Vagina (tissue), 2 donors: Measurements from ENCODE around the gene RCAN1.

Experiments
- CTCF ChIP-seq, 3 experiments: fragments of 450-650 bp in 2 of 3; fragments of 200-600 bp in 1 of 3; sonication (generic) in 1 of 3; IDR thresholded peaks; one replicate each; pipeline ENCODE4 v1.5.1; 2017 to 2019; ENCODE audit warnings: antibody characterized with exemption in 3 of 3, mild to moderate bottlenecking in 2 of 3, moderate library complexity in 2 of 3
- POLR2A ChIP-seq, 2 donors: fragments of 450-650 bp; IDR thresholded peaks; one replicate each; pipeline ENCODE4 v1.6.1; 2017; ENCODE audit warnings: antibody characterized with exemption in 2 of 2, mild to moderate bottlenecking in 2 of 2, moderate library complexity in 2 of 2

- TF ChIP-seq POLR2A (IDR thresholded peaks at IDR 0.05) (no peak), CTCF (IDR thresholded peaks at IDR 0.05) (no peak)
These were observed 96.6 kb downstream of the RCAN1 start for GRCh38 chr21:34518301-34518700.
